ENCODE data around the gene NAB1.

The NAB1 gene

DNA sequence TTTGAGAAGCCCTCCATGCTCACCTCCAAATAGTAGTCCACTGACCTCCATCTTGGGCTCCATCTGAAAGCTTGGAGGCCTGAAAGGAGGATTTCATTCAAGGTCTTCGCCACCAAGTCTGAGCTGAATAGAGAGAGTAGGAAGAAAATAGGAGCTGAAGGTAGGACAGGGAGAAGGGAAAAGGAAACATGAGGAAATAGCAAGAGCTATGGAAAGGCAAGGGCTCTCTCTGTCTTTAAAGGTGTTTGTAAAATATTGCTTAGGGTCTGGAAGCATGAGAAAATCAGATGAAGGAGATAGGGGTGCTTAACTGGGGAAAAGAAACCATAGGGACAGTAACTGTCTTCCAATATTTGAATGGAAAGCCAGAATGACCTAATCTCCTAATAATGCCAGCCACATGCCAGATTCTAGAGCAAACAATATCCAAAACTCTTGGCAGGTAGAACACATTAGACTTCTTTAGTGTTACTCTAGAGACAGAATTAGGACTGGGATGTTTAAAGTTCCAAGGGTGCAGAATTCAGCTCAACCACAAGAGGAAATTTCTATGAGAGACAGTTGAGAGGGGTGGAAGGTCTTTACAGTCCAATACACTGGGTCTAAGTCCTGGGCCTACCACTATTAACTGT, 67.4 kb downstream of the NAB1 start:
- no peak for DNase-seq

DNA sequence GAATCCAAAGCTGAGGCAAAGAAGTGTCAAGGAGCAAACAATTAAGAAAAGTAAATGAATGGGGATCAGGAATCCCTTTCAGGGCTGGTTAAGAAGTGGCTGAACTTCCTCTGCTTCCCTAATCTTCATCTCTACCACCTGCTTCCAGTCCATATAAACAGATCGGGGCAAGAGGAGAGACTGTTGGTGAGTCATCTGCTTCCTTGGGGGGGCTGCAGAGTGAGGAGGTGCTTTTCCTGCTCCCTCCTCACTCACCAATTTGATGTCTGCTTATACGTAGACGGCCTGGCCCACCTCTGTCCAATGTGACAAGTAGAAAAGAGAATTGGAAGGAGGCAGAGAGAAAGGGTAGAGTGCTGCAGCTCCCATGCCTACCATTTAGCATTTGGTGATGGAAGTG, 68.4 kb downstream of the NAB1 start:
- no peak for DNase-seq

DNA sequence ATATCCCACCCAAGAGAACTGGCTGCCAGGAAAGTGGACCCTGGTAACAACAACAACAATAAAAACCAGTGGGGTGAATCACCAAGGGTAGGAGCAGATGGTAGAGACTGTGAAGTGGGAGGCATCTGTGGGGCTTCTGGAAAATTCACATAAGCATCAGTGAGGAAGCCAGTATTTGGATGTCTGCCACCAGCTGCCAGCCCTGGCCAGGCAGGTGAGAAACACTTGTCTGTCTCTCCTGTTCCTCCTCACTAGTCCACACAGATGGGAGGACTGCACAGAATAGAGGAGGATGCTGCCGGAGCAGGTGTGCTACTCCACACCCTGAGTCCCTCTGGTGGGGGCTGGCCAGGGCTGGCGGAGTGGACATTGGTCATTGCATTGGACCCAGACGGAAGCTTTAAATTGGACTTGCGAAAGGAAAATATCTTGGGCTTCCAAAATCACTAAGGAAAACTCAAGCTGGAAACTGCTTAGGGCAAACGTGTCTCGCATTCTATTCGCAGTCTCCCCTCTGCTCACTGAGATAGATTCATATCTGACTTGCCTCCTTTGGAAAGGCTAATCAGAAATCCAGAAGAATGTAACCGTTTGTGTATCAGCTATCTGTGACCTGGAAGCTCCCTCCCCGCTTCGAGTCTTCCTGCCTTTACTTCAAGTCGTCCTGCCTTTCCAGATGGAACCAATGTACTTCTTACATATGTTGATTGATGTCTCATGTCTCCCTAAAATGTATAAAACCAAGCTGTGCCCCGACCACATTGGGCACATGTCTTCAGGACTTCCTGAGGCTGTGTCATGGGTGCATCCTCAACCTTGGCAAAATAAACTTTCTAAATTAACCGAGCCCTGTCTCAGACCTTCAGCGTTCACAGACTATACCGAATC, 69.1 kb downstream of the NAB1 start:
- peak; percentile 38 for DNase-seq

DNA sequence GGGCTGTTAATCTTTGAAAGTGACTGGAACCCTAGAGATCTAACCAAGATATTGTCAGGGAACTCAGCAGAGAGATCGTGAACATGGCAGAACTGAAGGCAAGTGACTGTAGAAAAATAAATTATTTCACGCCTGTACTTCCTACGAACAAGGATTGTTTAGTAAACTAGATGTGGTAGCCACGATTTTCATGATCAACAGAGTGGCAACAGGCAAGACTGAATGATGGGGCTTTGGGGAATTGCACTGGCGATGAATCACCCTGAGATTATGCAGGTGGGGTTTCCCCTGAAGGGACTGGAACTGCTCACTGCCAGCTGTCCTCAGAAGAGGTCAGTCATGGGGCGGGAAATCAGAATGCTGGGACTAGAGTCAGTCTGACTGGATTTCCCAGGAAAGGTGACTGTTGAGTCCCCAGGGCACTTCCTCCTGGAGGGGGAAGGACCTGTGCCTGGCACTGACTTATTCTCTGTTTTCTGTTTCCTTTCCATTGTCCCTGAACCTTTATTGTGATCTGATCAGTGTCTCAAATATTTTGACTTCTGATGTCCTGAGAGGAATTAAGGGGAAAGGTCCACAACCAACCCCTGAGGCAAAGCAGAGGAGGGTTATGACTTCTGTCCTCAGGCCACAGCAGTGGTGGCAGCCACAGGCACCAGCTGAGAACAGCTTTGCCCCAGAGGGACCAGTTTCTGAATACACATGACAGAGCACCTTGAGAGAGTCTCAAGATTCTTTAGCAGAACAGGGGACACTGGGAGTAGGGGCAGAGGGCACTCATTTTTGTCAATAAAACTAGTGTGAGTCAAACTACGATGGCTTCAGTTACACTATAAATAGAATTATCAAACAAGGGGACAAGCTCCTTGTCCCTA, 70.0 kb downstream of the NAB1 start:
- DNase-seq, result no peak

DNA sequence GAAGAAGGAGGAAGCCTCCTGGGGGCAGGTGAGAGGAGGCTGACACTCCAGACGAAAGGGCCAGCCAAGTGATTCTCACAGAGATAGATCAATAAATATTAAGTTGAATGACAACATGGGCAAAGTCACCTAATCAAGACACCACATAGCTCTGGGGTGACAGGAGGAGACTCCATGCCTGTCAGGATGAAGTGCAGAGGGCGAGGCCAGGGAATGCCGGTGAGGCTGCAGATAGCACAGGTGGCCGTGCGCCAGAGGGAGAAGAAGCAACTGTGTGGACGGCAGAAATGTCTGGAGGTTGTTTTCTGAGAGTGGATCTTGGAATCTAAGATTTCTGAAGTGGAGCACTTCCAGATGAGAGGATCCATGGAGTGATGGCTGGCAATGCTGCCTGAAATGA, 71.4 kb downstream of the NAB1 start:
- no peak for DNase-seq

DNA sequence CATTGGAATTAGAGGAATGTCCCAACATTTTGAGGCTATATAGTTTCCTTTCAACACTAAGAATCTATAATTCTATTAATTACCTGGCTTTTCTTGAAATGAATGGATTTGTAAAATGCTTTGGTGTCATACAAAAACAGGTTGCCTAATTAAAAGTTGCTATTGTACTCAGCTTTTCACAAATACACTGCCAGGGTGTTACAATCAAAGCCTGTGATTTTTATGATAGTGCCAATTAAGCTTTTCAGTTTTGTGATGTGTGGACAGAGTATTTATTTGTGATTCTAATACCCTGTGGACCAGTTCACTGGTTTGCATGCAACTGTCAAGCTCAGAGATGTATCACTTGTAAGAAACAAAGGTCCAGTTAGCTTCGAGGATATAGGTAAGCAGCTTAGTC, 71.8 kb downstream of the NAB1 start:
- DNase-seq, result no peak

DNA sequence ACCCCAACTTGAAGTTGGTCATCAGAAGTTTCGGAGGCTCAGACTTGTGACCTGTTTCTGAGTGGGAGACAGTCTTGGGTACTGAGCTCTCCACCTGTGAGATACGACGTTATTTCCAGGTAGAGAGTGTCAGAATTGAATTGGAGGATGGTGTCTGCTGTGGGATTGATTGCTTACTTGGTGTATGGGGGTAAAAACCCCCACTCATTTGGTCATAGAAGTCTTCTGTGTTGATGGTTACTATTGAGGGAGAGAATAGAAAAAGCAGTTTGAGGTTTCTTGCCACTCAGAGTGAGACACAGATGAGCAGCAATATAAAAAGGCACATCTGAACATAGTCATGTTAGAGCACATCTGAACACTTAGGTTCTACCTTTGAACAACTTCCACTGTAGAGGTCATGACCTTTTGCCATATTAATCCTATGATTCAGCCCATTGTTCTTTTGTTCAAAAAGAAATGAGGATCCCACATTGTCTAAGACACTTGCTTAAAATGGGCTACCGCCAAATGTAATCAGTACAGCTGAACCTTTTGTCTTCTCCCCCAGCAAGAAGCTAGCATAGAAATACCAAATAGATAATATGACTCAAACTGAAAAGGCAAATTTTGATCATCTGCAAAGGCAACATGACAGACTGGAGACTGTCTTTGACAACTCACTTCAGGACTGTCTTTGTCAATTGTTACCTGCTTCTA, 73.3 kb downstream of the NAB1 start:
- no peak for DNase-seq

DNA sequence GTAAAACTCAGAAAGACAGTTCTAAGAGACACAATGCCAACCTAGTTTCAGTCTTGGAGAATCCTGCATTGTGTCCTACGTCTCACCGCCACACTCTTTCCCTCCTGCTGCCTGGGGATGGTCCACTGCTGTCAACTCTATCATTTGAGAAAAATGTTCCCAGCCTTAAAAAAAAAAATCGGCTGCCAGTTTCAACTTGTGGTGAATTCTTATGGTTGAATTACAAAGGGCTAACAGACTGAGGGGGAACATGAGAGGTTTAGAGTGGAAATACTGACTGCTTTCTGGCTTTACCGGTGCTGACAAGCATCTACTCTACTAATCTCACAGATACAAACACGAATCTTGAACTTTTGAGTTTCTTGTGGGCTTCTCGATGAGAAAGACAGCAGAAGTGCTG, 74.0 kb downstream of the NAB1 start:
- no peak for DNase-seq

DNA sequence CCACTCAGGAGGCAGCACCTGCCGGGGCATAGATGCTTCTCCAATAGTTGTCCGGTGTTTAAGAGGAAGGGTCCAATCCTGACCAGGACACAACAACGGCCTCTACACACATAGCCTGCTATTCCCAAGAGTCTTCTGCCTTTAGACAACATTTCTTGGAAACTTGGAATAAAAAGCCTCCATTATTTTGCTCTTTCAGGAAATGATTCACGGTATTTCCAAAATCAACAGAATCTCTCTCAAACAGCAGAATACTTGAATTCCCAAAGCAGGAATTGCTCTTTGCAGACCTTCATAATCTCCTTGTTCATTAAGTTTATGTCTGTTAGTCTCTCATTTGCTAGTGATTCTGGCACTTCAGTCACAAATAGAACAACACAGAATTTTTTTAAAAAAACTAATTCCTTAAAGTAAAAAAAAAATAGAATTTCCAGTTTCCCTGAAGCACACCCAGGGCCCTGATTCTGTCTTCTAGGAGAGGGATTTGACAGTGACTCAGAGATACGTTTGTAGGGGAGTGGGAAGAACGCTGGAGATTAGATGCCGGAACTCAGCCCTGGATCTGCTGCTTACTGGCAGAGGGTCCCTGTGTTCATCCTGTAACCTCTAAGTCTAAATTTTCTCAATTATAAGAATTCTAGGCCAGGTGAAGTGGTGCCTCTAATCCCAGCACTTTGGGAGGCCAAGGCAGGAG, 74.7 kb downstream of the NAB1 start:
- no peak for DNase-seq

DNA sequence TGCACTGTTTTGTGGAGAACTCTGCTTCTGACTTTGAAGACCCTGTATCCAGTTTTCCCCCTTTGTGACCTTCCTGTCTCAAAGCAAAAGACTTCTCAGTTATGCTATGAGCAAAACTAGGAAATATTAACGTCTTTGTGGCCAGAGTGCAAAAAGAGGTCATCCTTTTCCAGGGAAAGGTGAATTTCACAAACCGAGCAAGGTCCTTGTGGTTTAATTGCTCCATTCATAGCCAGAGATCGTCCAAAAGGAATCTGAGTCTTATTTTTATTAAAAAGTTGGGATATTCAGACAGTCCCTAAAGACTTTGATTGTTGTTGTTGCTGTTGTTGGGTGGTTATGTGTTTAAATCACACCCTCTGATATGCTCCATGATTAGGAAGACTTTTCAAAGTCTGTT, 77.4 kb downstream of the NAB1 start:
- DNase-seq, result no peak

DNA sequence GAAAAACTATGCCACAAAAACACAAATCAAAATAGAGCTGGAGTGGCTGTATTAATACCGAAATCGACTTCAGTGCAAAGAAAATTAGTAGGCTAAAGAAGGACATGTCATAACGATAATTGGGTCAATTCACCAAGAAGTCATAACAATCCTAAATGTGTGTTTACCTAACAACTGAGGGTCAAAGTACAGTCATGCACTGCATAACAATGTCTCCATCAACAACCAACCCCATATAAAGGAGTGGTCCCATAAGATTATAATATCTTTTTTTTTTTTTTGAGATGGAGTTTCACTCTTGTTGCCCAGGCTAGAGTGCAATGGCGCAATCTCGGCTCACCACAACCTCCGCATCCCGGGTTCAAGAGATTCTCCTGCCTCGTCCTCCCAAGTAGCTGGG, 87.5 kb downstream of the NAB1 start:
- no peak for DNase-seq

DNA sequence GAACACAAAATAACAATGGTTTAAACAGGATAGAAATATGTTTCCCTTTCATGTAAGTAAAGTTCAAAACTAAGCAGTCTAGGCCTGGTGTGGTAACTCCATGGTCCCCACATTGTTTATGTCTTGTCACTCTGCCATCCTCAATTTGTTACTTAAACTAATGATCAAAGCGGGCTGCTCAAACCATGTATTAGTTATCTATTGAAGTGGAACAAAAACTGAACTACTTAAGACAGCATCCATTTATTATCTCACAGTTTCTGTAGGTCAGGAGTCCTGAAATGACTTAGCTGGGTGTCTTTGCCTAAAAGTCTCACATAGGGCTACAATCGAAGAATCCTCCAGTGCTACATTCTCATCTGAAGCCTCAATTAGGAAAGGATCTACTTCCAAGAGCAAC, 91.6 kb downstream of the NAB1 start:
- DNase-seq, result no peak

All from COR-L47 (cell line).